ENCODE measurements around the gene L3MBTL4.

Gene L3MBTL4

GRCh38 chr18:6254456-6254855 lies 160.3 kb downstream of the L3MBTL4 start:
- Histone ChIP-seq H3K9me3 (ENCODE audit: control insufficient read depth, insufficient read depth, low read length) (no peaks in the 10 kb centered on the region), H3K4me1 (ENCODE audit: insufficient read depth, low read length) (no peaks in the 10 kb centered on the region), H3K36me3 (ENCODE audit: insufficient read depth, low read length) (no peaks in the 10 kb centered on the region), H3K9ac (ENCODE audit: low read depth, low read length) (no peak overlapping the region)

- no peak overlapping the region for H3K9ac ChIP-seq (ENCODE audit: low read depth, low read length)
- no peaks in the 10 kb centered on the region for H3K36me3 ChIP-seq (ENCODE audit: insufficient read depth, low read length)
- H3K4me1 ChIP-seq (ENCODE audit: insufficient read depth, low read length), result no peaks in the 10 kb centered on the region
- H3K9me3 ChIP-seq (ENCODE audit: control insufficient read depth, insufficient read depth, low read length), result no peaks in the 10 kb centered on the region
These were observed 163.6 kb downstream of the L3MBTL4 start for GRCh38 chr18:6251084-6251483.

- no peaks in the 10 kb centered on the region for H3K9me3 ChIP-seq (ENCODE audit: control insufficient read depth, insufficient read depth, low read length)
These were observed 164.9 kb downstream of the L3MBTL4 start for GRCh38 chr18:6249788-6250187.

GRCh38 chr18:6249170-6249569 lies 165.5 kb downstream of the L3MBTL4 start:
- Histone ChIP-seq H3K4me1 (ENCODE audit: insufficient read depth, low read length) (no peaks in the 10 kb centered on the region), H3K36me3 (ENCODE audit: insufficient read depth, low read length) (no peaks in the 10 kb centered on the region), H3K9ac (ENCODE audit: low read depth, low read length) (no peak overlapping the region), H3K9me3 (ENCODE audit: control insufficient read depth, insufficient read depth, low read length) (no peaks in the 10 kb centered on the region)

More at GRCh38 chr18:6249788-6250187, 164.9 kb downstream of the L3MBTL4 start:
- Histone ChIP-seq H3K9ac (ENCODE audit: low read depth, low read length) (no peak overlapping the region), H3K36me3 (ENCODE audit: insufficient read depth, low read length) (no peaks in the 10 kb centered on the region), H3K4me1 (ENCODE audit: insufficient read depth, low read length) (no peaks in the 10 kb centered on the region)

- no peaks in the 10 kb centered on the region for H3K4me1 ChIP-seq (ENCODE audit: insufficient read depth, low read length)
These were observed 166.7 kb downstream of the L3MBTL4 start for GRCh38 chr18:6248017-6248416.

GRCh38 chr18:6242004-6242403 lies 172.7 kb downstream of the L3MBTL4 start:
- Histone ChIP-seq H3K9ac (ENCODE audit: low read depth, low read length) (no peak overlapping the region), H3K9me3 (ENCODE audit: control insufficient read depth, insufficient read depth, low read length) (no peaks in the 10 kb centered on the region), H3K36me3 (ENCODE audit: insufficient read depth, low read length) (no peaks in the 10 kb centered on the region), H3K4me1 (ENCODE audit: insufficient read depth, low read length) (peaks cover 10% of the 10 kb centered on the region; the same call in 1 of the 2 replicates)

More at GRCh38 chr18:6248017-6248416, 166.7 kb downstream of the L3MBTL4 start:
- H3K36me3 ChIP-seq (ENCODE audit: insufficient read depth, low read length), result no peaks in the 10 kb centered on the region
- no peaks in the 10 kb centered on the region for H3K9me3 ChIP-seq (ENCODE audit: control insufficient read depth, insufficient read depth, low read length)
- no peak overlapping the region for H3K9ac ChIP-seq (ENCODE audit: low read depth, low read length)

GRCh38 chr18:6239716-6240115 lies 175.0 kb downstream of the L3MBTL4 start:
- H3K36me3 ChIP-seq (ENCODE audit: insufficient read depth, low read length), result no peaks in the 10 kb centered on the region
- no peak overlapping the region for H3K9ac ChIP-seq (ENCODE audit: low read depth, low read length)
- H3K4me1 ChIP-seq (ENCODE audit: insufficient read depth, low read length), result peaks cover 10% of the 10 kb centered on the region; the same call in 1 of the 2 replicates
- no peaks in the 10 kb centered on the region for H3K9me3 ChIP-seq (ENCODE audit: control insufficient read depth, insufficient read depth, low read length)

- Histone ChIP-seq H3K9ac (ENCODE audit: low read depth, low read length) (no peak overlapping the region), H3K9me3 (ENCODE audit: control insufficient read depth, insufficient read depth, low read length) (no peaks in the 10 kb centered on the region), H3K36me3 (ENCODE audit: insufficient read depth, low read length) (no peaks in the 10 kb centered on the region), H3K4me1 (ENCODE audit: insufficient read depth, low read length) (peaks cover 10% of the 10 kb centered on the region; the same call in 1 of the 2 replicates)
These were observed 178.5 kb downstream of the L3MBTL4 start for GRCh38 chr18:6236258-6236657.

- Histone ChIP-seq H3K4me1 (ENCODE audit: insufficient read depth, low read length) (no peaks in the 10 kb centered on the region), H3K36me3 (ENCODE audit: insufficient read depth, low read length) (no peaks in the 10 kb centered on the region), H3K9me3 (ENCODE audit: control insufficient read depth, insufficient read depth, low read length) (no peaks in the 10 kb centered on the region), H3K9ac (ENCODE audit: low read depth, low read length) (no peak overlapping the region)
These were observed 192.4 kb downstream of the L3MBTL4 start for GRCh38 chr18:6222271-6222670.

- Histone ChIP-seq H3K9ac (ENCODE audit: low read depth, low read length) (no peak overlapping the region), H3K4me1 (ENCODE audit: insufficient read depth, low read length) (no peaks in the 10 kb centered on the region), H3K9me3 (ENCODE audit: control insufficient read depth, insufficient read depth, low read length) (no peaks in the 10 kb centered on the region)
These were observed 193.1 kb downstream of the L3MBTL4 start for GRCh38 chr18:6221602-6222014.

GRCh38 chr18:6220129-6220528 lies 194.6 kb downstream of the L3MBTL4 start:
- Histone ChIP-seq H3K4me1 (ENCODE audit: insufficient read depth, low read length) (no peaks in the 10 kb centered on the region), H3K36me3 (ENCODE audit: insufficient read depth, low read length) (no peaks in the 10 kb centered on the region), H3K9ac (ENCODE audit: low read depth, low read length) (no peak overlapping the region), H3K9me3 (ENCODE audit: control insufficient read depth, insufficient read depth, low read length) (no peaks in the 10 kb centered on the region)

More at GRCh38 chr18:6221602-6222014, 193.1 kb downstream of the L3MBTL4 start:
- H3K36me3 ChIP-seq (ENCODE audit: insufficient read depth, low read length), result no peaks in the 10 kb centered on the region

- Histone ChIP-seq H3K4me1 (ENCODE audit: insufficient read depth, low read length) (no peaks in the 10 kb centered on the region), H3K9ac (ENCODE audit: low read depth, low read length) (no peak overlapping the region), H3K9me3 (ENCODE audit: control insufficient read depth, insufficient read depth, low read length) (no peaks in the 10 kb centered on the region), H3K36me3 (ENCODE audit: insufficient read depth, low read length) (no peaks in the 10 kb centered on the region)
These were observed 195.5 kb downstream of the L3MBTL4 start for GRCh38 chr18:6219116-6219717.

GRCh38 chr18:6215888-6216287 lies 198.8 kb downstream of the L3MBTL4 start:
- no peaks in the 10 kb centered on the region for H3K36me3 ChIP-seq (ENCODE audit: insufficient read depth, low read length)

GRCh38 chr18:6211174-6211504 lies 203.6 kb downstream of the L3MBTL4 start:
- Histone ChIP-seq H3K36me3 (ENCODE audit: insufficient read depth, low read length) (no peaks in the 10 kb centered on the region), H3K9ac (ENCODE audit: low read depth, low read length) (no peak overlapping the region), H3K9me3 (ENCODE audit: control insufficient read depth, insufficient read depth, low read length) (no peaks in the 10 kb centered on the region), H3K4me1 (ENCODE audit: insufficient read depth, low read length) (no peaks in the 10 kb centered on the region)

More at GRCh38 chr18:6215888-6216287, 198.8 kb downstream of the L3MBTL4 start:
- Histone ChIP-seq H3K9me3 (ENCODE audit: control insufficient read depth, insufficient read depth, low read length) (no peaks in the 10 kb centered on the region), H3K9ac (ENCODE audit: low read depth, low read length) (no peak overlapping the region), H3K4me1 (ENCODE audit: insufficient read depth, low read length) (no peaks in the 10 kb centered on the region)

GRCh38 chr18:6210349-6211173 lies 204.2 kb downstream of the L3MBTL4 start:
- no peak overlapping the region for H3K9ac ChIP-seq (ENCODE audit: low read depth, low read length)
- no peaks in the 10 kb centered on the region for H3K4me1 ChIP-seq (ENCODE audit: insufficient read depth, low read length)
- H3K9me3 ChIP-seq (ENCODE audit: control insufficient read depth, insufficient read depth, low read length), result no peaks in the 10 kb centered on the region
- H3K36me3 ChIP-seq (ENCODE audit: insufficient read depth, low read length), result no peaks in the 10 kb centered on the region
